IMR-90 (cell line): ENCODE data around the gene NOC2L. TPM values are rescaled to one million over a fixed set of nuclear protein-coding genes. Genes with fewer than 3 reads are reported as not detected.

Experiments
- ATAC-seq: fragments of 200-7000 bp; cut with Tn5 transposase; 2 replicates; pipeline ENCODE4 v1.9.1; 2020; ENCODE audit warnings: low read depth, mild to moderate bottlenecking, moderate library complexity
- BruUV-seq: library from RNA; stranded (reverse); fragments of 400-500 nt; replicated peaks from 2 replicates; lab custom pipeline; 2021; lab: Mats Ljungman, UMichigan
- CTCF ChIA-PET: fragments of 300-600 bp; formaldehyde crosslinking; extraction: SDS; loops from one replicate; lab custom pipeline; 2021; ENCODE audit warnings: antibody characterized with exemption; lab: Yijun Ruan, JAX
- POLR2A ChIA-PET: fragments of 300-600 bp; sonication (Branson Sonifier 250); formaldehyde crosslinking; loops from one replicate; lab custom pipeline; 2022; ENCODE audit warnings: antibody characterized with exemption; ENCODE audit not compliant: unreplicated experiment; lab: Charles Lee
- DNase-seq: peaks from one replicate; pipeline ENCODE4 v3.0.0; 2013
- H2AFZ ChIP-seq: replicated peaks from 2 replicates; pipeline ENCODE3; 2013; ENCODE audit warnings: low read length, mild to moderate bottlenecking; ENCODE audit not compliant: poor library complexity
- H2AK5ac ChIP-seq: 2 replicates; pipeline ENCODE4 v1.6.1; 2013; ENCODE audit warnings: low read depth, low read length, inconsistent platforms
- H2AK9ac ChIP-seq: replicated peaks from 2 replicates; pipeline ENCODE3; 2013; ENCODE audit warnings: mild to moderate bottlenecking, low read depth, low read length, moderate library complexity; ENCODE audit not compliant: poor library complexity
- H2BK120ac ChIP-seq: 2 replicates; pipeline ENCODE4 v1.6.1; 2013; ENCODE audit warnings: low read depth, low read length, inconsistent platforms
- H2BK15ac ChIP-seq: 3 replicates; pipeline ENCODE4 v1.6.1; 2013; ENCODE audit warnings: low read depth, low read length, inconsistent platforms
- H2BK20ac ChIP-seq: 2 replicates; pipeline ENCODE4 v1.6.1; 2013; ENCODE audit warnings: low read depth, mild to moderate bottlenecking, inconsistent platforms, low read length, moderate library complexity
- H2BK5ac ChIP-seq: 2 replicates; pipeline ENCODE4 v1.6.1; 2013; ENCODE audit warnings: mild to moderate bottlenecking, low read depth, low read length, inconsistent platforms; ENCODE audit not compliant: poor library complexity, severe bottlenecking
- H3K14ac ChIP-seq: replicated peaks from 2 replicates; pipeline ENCODE4 v1.6.1; 2013; ENCODE audit warnings: low read depth, low read length, inconsistent platforms
- H3K18ac ChIP-seq: 2 replicates; pipeline ENCODE4 v1.6.1; 2013; ENCODE audit warnings: low read depth, low read length, control low read depth
- H3K23ac ChIP-seq: 2 replicates; pipeline ENCODE4 v1.6.1; 2013; ENCODE audit warnings: low read depth, low read length, inconsistent platforms
- H3K27ac ChIP-seq: 2 replicates; pipeline ENCODE4 v1.5.1; 2013; ENCODE audit warnings: mild to moderate bottlenecking, control low read depth, low read length; ENCODE audit not compliant: insufficient read depth
- H3K27me3 ChIP-seq: 2 replicates; pipeline ENCODE4 v1.6.1; 2013; ENCODE audit warnings: low read length; ENCODE audit not compliant: control insufficient read depth, insufficient read depth
- H3K36me3 ChIP-seq: 2 replicates; pipeline ENCODE4 v1.6.1; 2013; ENCODE audit warnings: low read length, mixed read lengths; ENCODE audit not compliant: control insufficient read depth, insufficient read depth
- H3K4ac ChIP-seq: 2 replicates; pipeline ENCODE4 v1.6.1; 2013; ENCODE audit warnings: low read depth, low read length, inconsistent platforms
- H3K4me1 ChIP-seq: 2 replicates; pipeline ENCODE4 v1.6.1; 2013; ENCODE audit warnings: low read length, mixed read lengths; ENCODE audit not compliant: control insufficient read depth, insufficient read depth
- H3K4me2 ChIP-seq: 2 replicates; pipeline ENCODE4 v1.6.1; 2013; ENCODE audit warnings: low read depth, mild to moderate bottlenecking, control low read depth, low read length, moderate library complexity
- H3K4me3 ChIP-seq: 2 replicates; pipeline ENCODE4 v1.5.1; 2013; ENCODE audit warnings: low read depth, mild to moderate bottlenecking, control low read depth, low read length, moderate library complexity; ENCODE audit not compliant: insufficient read depth
- H3K56ac ChIP-seq: 2 replicates; pipeline ENCODE4 v1.6.1; 2013; ENCODE audit warnings: low read length, inconsistent platforms; ENCODE audit not compliant: insufficient read depth; ENCODE audit errors: extremely low read depth
- H3K79me1 ChIP-seq, 2 experiments: 2 replicates each; pipeline ENCODE4 v1.6.1; 2013; ENCODE audit warnings: low read length in 2 of 2, inconsistent platforms in 1 of 2, low read depth in 1 of 2
- H3K9ac ChIP-seq: 2 replicates; pipeline ENCODE4 v1.6.1; 2013; ENCODE audit warnings: low read depth, low read length, control low read depth
- H3K9me1 ChIP-seq: 2 replicates; pipeline ENCODE4 v1.6.1; 2013; ENCODE audit warnings: low read length, inconsistent platforms; ENCODE audit not compliant: insufficient read depth
- H3K9me3 ChIP-seq: 2 replicates; pipeline ENCODE4 v1.6.1; 2013; ENCODE audit warnings: low read length; ENCODE audit not compliant: control insufficient read depth, insufficient read depth
- H4K20me1 ChIP-seq: 2 replicates; pipeline ENCODE4 v1.6.1; 2013; ENCODE audit warnings: low read length, inconsistent platforms; ENCODE audit not compliant: insufficient read depth
- H4K5ac ChIP-seq: 2 replicates; pipeline ENCODE4 v1.6.1; 2013; ENCODE audit warnings: mild to moderate bottlenecking, low read depth, low read length, control low read depth
- H4K8ac ChIP-seq, 2 experiments: 2 replicates each; pipeline ENCODE4 v1.6.1; 2013; ENCODE audit warnings: low read depth in 2 of 2, low read length in 2 of 2, control low read depth in 1 of 2, inconsistent platforms in 1 of 2
- H4K91ac ChIP-seq: 2 replicates; pipeline ENCODE4 v1.6.1; 2013; ENCODE audit warnings: low read depth, low read length, inconsistent platforms; ENCODE audit not compliant: insufficient read depth
- MXI1 ChIP-seq: IDR thresholded peaks from 2 replicates; pipeline ENCODE4 v1.6.1; 2012; ENCODE audit warnings: low read depth, mild to moderate bottlenecking, low read length, moderate library complexity, borderline replicate concordance
- POLR2A ChIP-seq: IDR thresholded peaks from 2 replicates; pipeline ENCODE4 v1.6.1; 2012; ENCODE audit warnings: mild to moderate bottlenecking, low read depth, low read length
- RAD21 ChIP-seq: IDR thresholded peaks from 2 replicates; pipeline ENCODE4 v1.6.1; 2012; ENCODE audit warnings: low read length, improper control_type of control experiment
- WGBS, 2 experiments: methylation state at CpG; one replicate each; pipeline versions ENCODE4 v1.1.5 to v1.1.7; 2013; ENCODE audit warnings: missing lambda C conversion rate in 2 of 2; ENCODE audit not compliant: insufficient read length in 1 of 2; ENCODE audit errors: extremely low coverage in 2 of 2; 5-methylcytosine and 5-hydroxymethylcytosine counted together
- dilution Hi-C: fragments of 300-500 bp; cut with HindIII; formaldehyde crosslinking; loops from one replicate; pipeline ENCODE4 v1.14.3; 2018; ENCODE audit warnings: low sequenced_read_pairs; ENCODE audit not compliant: unreplicated experiment
- in situ Hi-C: fragments of 300-500 bp; cut with MboI; formaldehyde crosslinking; loops from 3 replicates; pipeline ENCODE4 v1.14.3; 2019; ENCODE audit warnings: low sequenced_read_pairs, inconsistent platforms, mixed read lengths
- intact Hi-C: fragments of 100-400 bp; cut with micrococcal nuclease; formaldehyde crosslinking; loops from 2 replicates; pipeline ENCODE4 v1.10.0; 2022
- polyA plus RNA-seq, 3 experiments: library from polyadenylated mRNA; depleted of rRNA; stranded (reverse); fragments of >200 nt; gene quantifications; 2 replicates each; pipeline ENCODE4 v1.2.3, GENCODE V29; 2012; ENCODE audit warnings: low replicate concordance in 1 of 3
- total RNA-seq: library from RNA; depleted of rRNA; stranded (reverse); fragments of >200 nt; gene quantifications from 2 replicates; pipeline ENCODE4 v1.2.3, GENCODE V29; 2012
- TF ChIP-seq, protein P1 (sequence below): conservative IDR thresholded peaks from 2 replicates; pipeline ENCODE4 v1.5.1; 2012; ENCODE audit warnings: mild to moderate bottlenecking, low read depth, low read length, improper control_type of control experiment

Gene NOC2L
- total and polyA plus RNA-seq, 2 of the 4 experiments (the other 2 are of a cell fraction): 74.2 to 106 TPM

DNA sequence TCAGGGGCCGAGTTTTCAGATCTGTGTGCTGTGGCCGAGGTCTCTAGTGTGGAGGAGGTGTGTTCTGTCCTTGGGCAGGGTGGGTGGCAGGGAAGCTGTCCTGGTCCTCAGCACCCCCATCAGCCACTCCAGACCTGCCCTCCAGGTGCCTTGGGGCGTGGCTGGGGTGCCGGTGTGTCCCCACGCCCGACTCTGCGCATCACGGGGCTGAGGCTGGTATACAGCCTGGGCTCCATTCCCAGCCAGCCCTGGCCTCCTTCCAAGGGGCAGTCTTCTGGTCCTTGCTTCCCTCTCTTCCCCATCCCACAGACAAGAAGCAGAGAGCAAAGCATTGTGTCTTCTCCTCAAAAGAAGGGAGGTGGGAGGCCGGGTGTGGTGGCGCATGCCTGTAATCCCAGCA, 31.3 kb downstream of the NOC2L start:
- CTCF ChIA-PET: no interaction called here
- H2BK5ac ChIP-seq: no peak overlapping the region
- H4K8ac ChIP-seq: no peak overlapping the region
- H3K36me3 ChIP-seq: peaks cover 9% of the 10 kb centered on the region
- dilution Hi-C loops (no loop called here), in situ Hi-C loops (no loop called here), intact Hi-C loops (no loop called here)
- H4K5ac ChIP-seq: no peak overlapping the region
- peaks cover 5% of the 10 kb centered on the region; the same call in 1 of the 2 replicates for H3K4me1 ChIP-seq
- no peak for ATAC-seq
- H3K9ac ChIP-seq: no peak overlapping the region
- BruUV-seq: no TSS peak
- no peak overlapping the region for H2AK9ac ChIP-seq
- H3K23ac ChIP-seq: no peak overlapping the region
- H3K4me2 ChIP-seq: no peak overlapping the region
- no peak overlapping the region for H2AFZ ChIP-seq
- POLR2A ChIA-PET: no interaction called here
- H3K27me3 ChIP-seq: no peaks in the 10 kb centered on the region
- H4K20me1 ChIP-seq: peaks cover 10% of the 10 kb centered on the region
- H3K18ac ChIP-seq: no peak overlapping the region
- H3K79me1 ChIP-seq: peaks cover 0 to 15% of the 10 kb centered on the region in 2 experiments; a peak in 2 of 4 replicates
- no peak overlapping the region for H2BK20ac ChIP-seq
- H3K27ac ChIP-seq: no peak overlapping the region
- no peak overlapping the region for H3K4me3 ChIP-seq
- DNase-seq: no peak
- H3K14ac ChIP-seq: no peak overlapping the region
- H3K9me1 ChIP-seq: no peaks in the 10 kb centered on the region
- H3K4ac ChIP-seq: no peak overlapping the region
- H2AK5ac ChIP-seq: no peak overlapping the region
- no peak overlapping the region for H4K91ac ChIP-seq
- TF ChIP-seq, protein P1, sequence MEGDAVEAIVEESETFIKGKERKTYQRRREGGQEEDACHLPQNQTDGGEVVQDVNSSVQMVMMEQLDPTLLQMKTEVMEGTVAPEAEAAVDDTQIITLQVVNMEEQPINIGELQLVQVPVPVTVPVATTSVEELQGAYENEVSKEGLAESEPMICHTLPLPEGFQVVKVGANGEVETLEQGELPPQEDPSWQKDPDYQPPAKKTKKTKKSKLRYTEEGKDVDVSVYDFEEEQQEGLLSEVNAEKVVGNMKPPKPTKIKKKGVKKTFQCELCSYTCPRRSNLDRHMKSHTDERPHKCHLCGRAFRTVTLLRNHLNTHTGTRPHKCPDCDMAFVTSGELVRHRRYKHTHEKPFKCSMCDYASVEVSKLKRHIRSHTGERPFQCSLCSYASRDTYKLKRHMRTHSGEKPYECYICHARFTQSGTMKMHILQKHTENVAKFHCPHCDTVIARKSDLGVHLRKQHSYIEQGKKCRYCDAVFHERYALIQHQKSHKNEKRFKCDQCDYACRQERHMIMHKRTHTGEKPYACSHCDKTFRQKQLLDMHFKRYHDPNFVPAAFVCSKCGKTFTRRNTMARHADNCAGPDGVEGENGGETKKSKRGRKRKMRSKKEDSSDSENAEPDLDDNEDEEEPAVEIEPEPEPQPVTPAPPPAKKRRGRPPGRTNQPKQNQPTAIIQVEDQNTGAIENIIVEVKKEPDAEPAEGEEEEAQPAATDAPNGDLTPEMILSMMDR: no peak
- TF ChIP-seq POLR2A (no peak), MXI1 (no peak), RAD21 (no peak)
- H3K9me3 ChIP-seq: no peaks in the 10 kb centered on the region
- H3K56ac ChIP-seq: no peak overlapping the region
- no peak overlapping the region for H2BK120ac ChIP-seq
- no CpG with 5 or more reads among the region's 10 CpGs for WGBS, 2 experiments
- no peak overlapping the region for H2BK15ac ChIP-seq
